Chondrocyte (in vitro differentiated cells): Measurements from ENCODE around the gene ZNF503. TPM values are rescaled to one million over a fixed set of nuclear protein-coding genes. Genes with fewer than 3 reads are reported as not detected.

ENCODE experiments used
- DNase-seq: peaks from one replicate; pipeline ENCODE4 v3.0.0; 2021; ENCODE audit warnings: mixed read lengths, low spot score
- H3K27ac Mint-ChIP-seq: one replicate; pipeline ENCODE4 v1.8.0; 2021; ENCODE audit warnings: mild to moderate bottlenecking, moderate library complexity, mixed read lengths; ENCODE audit not compliant: unreplicated experiment
- H3K27me3 Mint-ChIP-seq: 2 replicates; pipeline ENCODE4 v1.8.0; 2021; ENCODE audit warnings: low read depth, mixed read lengths
- H3K36me3 Mint-ChIP-seq: 2 replicates; pipeline ENCODE4 v1.8.0; 2021; ENCODE audit warnings: low read depth, mixed read lengths
- H3K4me1 Mint-ChIP-seq: 2 replicates; pipeline ENCODE4 v1.8.0; 2021; ENCODE audit warnings: low read depth, mild to moderate bottlenecking, mixed read lengths
- H3K4me3 Mint-ChIP-seq: one replicate; pipeline ENCODE4 v1.8.0; 2021; ENCODE audit warnings: mild to moderate bottlenecking, moderate library complexity, mixed read lengths; ENCODE audit not compliant: unreplicated experiment
- H3K9me3 Mint-ChIP-seq: 2 replicates; pipeline ENCODE4 v1.8.0; 2021; ENCODE audit warnings: low read depth, mixed read lengths
- CTCF ChIP-seq: fragments of 200-600 bp; sonication (generic); IDR thresholded peaks from 2 replicates; pipeline ENCODE4 v1.5.0; 2021; ENCODE audit warnings: antibody characterized with exemption, mild to moderate bottlenecking, moderate library complexity
- total RNA-seq: library from RNA; stranded (reverse); gene quantifications from 3 replicates; pipeline ENCODE4 v1.2.1, GENCODE V29; 2021

Gene ZNF503
- total RNA-seq, 1 donor from 2014 or later: 24.8 TPM

GRCh38 chr10:75448166-75448565, 46.6 kb upstream of the ZNF503 start:
- DNase-seq: no peak
- H3K27me3 Mint-ChIP-seq: peaks cover 32% of the 10 kb centered on the region
- no peak overlapping the region for H3K27ac Mint-ChIP-seq
- TF ChIP-seq CTCF: no peak
- no peaks in the 10 kb centered on the region for H3K4me1 Mint-ChIP-seq
- H3K36me3 Mint-ChIP-seq: peaks cover 7% of the 10 kb centered on the region
- H3K4me3 Mint-ChIP-seq: no peak overlapping the region
- H3K9me3 Mint-ChIP-seq: peaks cover 25% of the 10 kb centered on the region

- Mint-ChIP-seq H3K27me3 (peaks cover 18% of the 10 kb centered on the region), H3K36me3 (peaks cover 11% of the 10 kb centered on the region), H3K4me3 (no peak overlapping the region), H3K9me3 (peaks cover 36% of the 10 kb centered on the region), H3K27ac (no peak overlapping the region), H3K4me1 (no peaks in the 10 kb centered on the region)
- no peak for DNase-seq
- TF ChIP-seq CTCF: no peak
Observed at GRCh38 chr10:75446508-75446907, 44.9 kb upstream of the ZNF503 start.

- peaks cover 36% of the 10 kb centered on the region for H3K9me3 Mint-ChIP-seq
- no peak overlapping the region for H3K27ac Mint-ChIP-seq
- H3K27me3 Mint-ChIP-seq: peaks cover 7% of the 10 kb centered on the region
- TF ChIP-seq CTCF: no peak
- no peaks in the 10 kb centered on the region for H3K4me1 Mint-ChIP-seq
- H3K36me3 Mint-ChIP-seq: peaks cover 9% of the 10 kb centered on the region
- no peak for DNase-seq
- no peak overlapping the region for H3K4me3 Mint-ChIP-seq
Observed at GRCh38 chr10:75444781-75445386, 43.3 kb upstream of the ZNF503 start.

DNA sequence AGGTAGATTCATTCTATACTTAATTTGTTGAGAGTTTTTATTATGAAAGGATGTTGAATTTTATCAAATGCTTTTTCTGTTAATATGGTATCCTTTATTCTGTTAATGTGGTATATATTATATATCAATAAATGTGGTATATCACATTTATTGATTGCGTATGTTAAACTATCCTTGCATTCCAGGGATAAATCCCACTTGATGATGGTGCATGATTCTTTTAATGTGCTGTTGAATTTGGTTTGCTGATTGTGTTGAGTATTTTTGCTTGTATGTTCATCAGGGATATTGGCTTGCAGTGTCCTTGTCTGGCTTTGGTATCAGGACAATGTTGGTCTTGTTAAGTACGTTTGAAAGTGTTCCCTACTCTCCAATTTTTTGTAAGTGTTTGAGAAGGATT, 41.8 kb upstream of the ZNF503 start:
- TF ChIP-seq CTCF: no peak
- DNase-seq: no peak
- no peaks in the 10 kb centered on the region for H3K4me1 Mint-ChIP-seq
- H3K4me3 Mint-ChIP-seq: no peak overlapping the region
- H3K36me3 Mint-ChIP-seq: peaks cover 9% of the 10 kb centered on the region
- H3K27ac Mint-ChIP-seq: no peak overlapping the region
- peaks cover 7% of the 10 kb centered on the region for H3K27me3 Mint-ChIP-seq
- peaks cover 36% of the 10 kb centered on the region for H3K9me3 Mint-ChIP-seq

- no peaks in the 10 kb centered on the region for H3K4me1 Mint-ChIP-seq
- H3K27ac Mint-ChIP-seq: no peak overlapping the region
- TF ChIP-seq CTCF: no peak
- peaks cover 17% of the 10 kb centered on the region for H3K27me3 Mint-ChIP-seq
- peaks cover 33% of the 10 kb centered on the region for H3K9me3 Mint-ChIP-seq
- no peak overlapping the region for H3K4me3 Mint-ChIP-seq
- H3K36me3 Mint-ChIP-seq: peaks cover 9% of the 10 kb centered on the region
- DNase-seq: no peak
Observed at GRCh38 chr10:75441682-75442081, 40.1 kb upstream of the ZNF503 start.
